Inflammatory macrophage treated with lipopolysaccharide for 1 hour (primary cell): Measurements from ENCODE around the gene CHRD.

Source experiments
- DNase-seq, 2 donors: peaks; one replicate each; pipeline ENCODE4 v3.0.0-alpha.2; 2020 to 2022

CHRD gene

DNA sequence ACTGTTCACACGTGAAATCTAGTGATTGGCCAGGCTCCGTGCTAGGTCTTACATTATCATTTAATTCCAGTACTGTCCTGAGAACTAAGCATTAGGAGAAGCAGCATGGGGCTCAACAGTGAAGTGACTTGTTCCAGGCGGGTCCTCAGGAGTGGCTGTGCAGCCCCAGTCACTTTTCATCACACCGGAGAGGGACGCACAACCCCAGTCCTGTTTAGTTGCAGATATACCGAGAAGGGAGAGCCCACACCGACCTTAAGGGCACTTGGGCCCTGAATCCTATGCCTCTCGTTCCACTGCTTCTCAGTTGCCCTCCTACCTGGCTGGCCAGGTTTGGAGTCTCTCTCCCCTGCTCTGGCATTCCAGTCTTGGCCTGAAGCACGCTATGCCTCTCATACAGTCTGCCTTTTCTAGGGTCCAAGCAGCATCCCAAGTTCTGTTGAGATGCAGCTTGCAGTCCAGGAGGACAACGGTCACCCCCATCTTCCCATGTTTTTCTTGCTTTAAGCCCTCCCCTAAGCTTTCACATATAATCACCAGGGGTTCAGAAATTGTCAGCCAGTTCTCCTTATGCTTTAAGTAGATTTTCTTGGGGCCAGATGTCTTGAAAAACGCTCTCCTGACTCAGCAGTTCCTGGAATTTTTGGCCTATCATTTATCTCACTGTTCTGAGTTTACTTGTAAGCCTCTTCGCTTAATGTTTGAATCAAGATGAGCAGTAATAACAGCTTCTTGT, 32.4 kb upstream of the CHRD start:
- DNase-seq, result no peak

- DNase-seq, result no peak
Observed at GRCh38 chr3:184348057-184348382, 31.8 kb upstream of the CHRD start.

- DNase-seq, result no peak
Observed at GRCh38 chr3:184349563-184350470, 30.0 kb upstream of the CHRD start.

GRCh38 chr3:184350618-184351017, 29.2 kb upstream of the CHRD start:
- no peak for DNase-seq

GRCh38 chr3:184351511-184352148, 28.2 kb upstream of the CHRD start:
- DNase-seq, result no peak

GRCh38 chr3:184352149-184352785, 27.6 kb upstream of the CHRD start:
- no peak for DNase-seq

DNA sequence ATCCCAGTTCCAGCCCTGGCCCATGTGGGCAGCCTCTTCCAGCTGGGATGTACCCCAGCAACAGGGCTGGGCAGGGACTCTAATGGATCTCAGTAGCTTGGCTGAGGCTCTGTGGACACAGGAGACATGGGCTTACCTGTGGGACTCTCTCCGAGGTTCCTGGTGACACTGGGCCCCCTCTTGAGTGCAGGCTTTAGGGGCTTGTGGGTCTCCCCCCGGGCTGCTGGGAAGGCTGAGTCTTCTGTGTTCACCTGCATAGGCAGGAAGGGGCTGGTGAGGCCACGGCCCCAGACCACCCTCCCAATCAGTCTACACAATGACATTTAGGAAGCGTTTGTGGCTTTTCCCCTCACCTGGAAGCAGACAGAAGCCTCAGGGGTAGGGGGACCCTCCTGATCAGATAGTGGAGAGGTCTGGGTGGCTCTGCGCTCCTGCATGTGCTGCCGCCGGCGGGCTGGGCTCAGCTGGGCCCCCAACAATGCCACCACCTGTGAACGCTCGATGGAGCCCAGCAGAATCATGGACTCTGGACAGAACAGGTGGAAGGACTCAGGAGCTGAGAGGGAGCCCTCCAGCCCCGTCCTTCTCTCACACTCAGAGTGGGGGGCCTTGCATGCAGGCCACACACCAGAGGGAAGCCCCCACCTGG, 26.8 kb upstream of the CHRD start:
- DNase-seq, result no peak

DNA sequence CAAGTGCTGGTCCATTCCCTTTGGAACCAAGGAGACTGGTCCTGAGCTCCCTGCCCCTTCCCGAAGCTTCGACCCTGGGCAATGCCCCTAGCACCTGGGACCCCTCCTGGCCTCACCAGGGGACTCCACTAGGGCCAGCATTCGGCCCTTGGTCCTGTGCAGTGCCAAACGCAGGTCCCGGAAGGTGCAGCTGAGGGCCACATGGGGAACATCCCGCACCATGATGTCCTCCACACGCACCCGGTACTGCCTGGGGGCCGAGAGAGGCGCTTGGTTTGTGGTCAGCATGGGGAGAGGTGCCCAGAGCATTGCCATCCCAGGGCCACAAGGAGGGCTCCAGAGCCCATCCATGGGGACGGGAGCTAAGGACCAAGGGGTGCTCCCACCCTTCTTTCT, 26.3 kb upstream of the CHRD start:
- no peak for DNase-seq

DNA sequence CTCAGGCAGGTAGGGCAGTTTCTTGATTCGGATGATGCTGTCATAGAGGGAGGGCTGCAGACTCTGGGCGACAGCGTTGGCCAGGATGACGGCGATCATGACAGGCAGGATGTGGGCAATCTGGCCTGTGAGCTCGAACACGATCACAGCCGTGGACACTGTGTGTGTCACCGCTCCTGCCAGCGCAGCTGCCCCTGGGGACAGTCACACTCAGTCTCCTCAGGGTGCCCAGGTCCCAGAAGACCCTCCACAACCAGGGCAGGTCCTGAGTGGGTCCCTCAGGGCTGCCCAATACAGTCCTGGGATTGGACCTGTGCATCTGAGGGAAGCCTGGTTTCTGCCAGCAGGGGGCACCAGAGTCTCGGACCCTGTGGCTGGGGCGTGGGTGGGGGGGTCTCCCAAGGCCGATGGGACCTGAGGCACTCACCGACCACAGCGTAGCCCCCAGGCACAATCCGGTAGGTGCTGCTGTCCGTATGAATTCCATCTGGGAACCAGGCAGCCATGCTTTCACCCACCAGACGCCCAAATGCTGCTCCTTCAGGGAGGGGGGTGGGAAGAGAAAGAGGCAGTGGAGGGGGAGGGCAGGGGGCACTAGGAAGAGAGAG, 25.6 kb upstream of the CHRD start:
- DNase-seq, result peak in 1 of 2 donors; percentile 50

DNA sequence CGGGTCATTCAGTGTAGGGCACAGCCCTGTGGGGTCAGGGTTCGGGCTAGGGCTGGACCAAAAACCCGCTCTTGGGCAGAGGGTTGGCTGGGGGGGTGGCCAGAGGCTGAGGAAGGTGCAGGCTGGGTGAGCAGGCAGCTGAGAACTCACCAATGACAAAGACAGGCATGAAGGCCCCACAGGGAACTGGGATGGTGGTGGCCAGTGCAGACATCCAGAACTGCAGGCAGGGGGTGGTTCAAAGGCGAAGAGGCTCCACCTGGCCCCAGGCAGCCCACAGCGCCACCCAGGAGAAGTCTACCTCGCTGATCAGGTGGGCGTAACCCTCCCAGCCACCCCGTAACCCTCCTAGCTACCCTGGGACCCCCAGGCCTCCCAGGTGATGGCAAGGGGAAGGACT, 25.1 kb upstream of the CHRD start:
- DNase-seq, result no peak

GRCh38 chr3:184355261-184356040, 24.4 kb upstream of the CHRD start:
- DNase-seq, result no peak

GRCh38 chr3:184357248-184358123, 22.4 kb upstream of the CHRD start:
- no peak for DNase-seq

DNA sequence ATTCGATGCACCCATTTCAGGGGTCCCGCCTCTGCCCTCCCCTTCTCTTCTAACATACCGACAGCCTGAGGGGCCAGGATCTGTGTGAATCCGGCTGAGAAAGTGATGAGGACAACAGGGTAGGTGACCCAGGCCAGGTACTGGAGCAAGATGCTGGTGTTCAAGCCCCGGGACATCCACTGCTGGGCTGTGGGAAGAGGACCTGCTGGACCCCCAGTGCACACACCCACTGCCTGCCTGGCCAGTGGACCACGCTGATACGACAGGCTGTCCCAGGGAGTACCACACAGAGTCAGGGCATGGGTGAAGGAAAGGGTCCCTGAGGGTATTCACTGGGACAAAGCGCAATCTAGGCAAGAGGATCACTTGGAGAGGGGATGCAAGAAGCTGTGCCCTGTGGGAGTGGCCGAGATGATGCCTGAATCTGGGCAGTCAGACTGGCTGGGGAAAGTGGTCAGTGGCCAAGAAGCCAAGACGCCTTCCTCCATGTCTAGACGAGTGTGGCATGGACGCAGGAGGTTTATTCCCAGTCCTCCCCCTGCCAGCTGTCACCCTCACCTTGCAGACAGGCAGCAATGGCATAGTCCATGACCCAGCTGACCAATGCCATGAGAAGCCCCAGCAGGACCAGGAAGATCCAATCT, 21.6 kb upstream of the CHRD start:
- DNase-seq, result no peak

- no peak for DNase-seq
Observed at GRCh38 chr3:184358921-184359350, 20.9 kb upstream of the CHRD start.

GRCh38 chr3:184359610-184360009, 20.2 kb upstream of the CHRD start:
- no peak for DNase-seq

DNA sequence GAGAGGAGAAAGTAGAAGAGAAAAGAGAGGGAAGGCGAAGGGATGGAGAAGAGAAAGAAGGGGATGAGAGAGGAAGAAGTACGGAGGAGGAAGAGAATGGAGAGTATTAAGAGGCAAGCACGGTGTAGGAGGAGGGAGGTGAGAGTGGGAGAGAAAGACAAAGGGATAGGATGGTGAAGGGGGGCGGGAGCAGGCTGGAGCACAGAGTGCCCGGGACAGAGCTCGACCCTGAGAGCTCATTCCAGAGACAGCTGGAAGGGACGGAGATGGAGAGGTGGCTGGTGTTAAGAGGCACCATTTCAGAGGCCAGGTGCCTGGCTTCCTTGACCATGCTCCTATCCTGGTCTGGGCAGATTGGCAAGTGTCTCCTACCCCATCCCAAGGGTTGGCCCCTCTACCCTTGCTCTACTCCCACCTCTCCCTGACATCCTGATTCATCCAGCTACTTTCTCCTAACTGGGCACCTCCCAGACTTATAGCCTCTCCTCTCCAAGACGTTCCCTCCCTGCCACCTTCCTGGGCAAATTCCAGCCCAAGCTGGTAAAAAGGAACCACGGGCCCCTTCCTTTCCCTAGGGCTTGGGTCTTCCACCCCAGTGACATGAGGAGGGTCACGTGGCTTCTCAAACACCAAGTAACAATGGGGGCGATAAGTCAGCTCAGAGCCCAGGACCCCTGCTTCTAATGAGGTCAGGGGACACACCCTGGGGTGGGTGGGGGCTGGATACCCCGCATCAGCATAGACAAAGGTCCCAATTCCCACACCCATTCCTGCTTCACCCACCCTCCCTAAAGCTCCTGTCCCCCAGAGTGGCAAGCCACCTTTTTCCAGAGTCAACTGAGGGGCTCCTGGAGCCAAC, 19.6 kb upstream of the CHRD start:
- DNase-seq, result no peak

GRCh38 chr3:184360929-184361531, 18.8 kb upstream of the CHRD start:
- DNase-seq, result no peak

- peak in 1 of 2 donors; percentile 27 for DNase-seq
Observed at GRCh38 chr3:184361532-184361931, 18.3 kb upstream of the CHRD start, which contains the start of the genes CLCN2 and POLR2H. CLCN2 (minus strand) TSS chr3:184361605; CDS start chr3:184361479, 126 bp downstream. POLR2H (plus strand) TSS chr3:184361710; CDS start chr3:184363493, 1,783 bp downstream.
